OCI-LY1 (cell line): ENCODE results near the gene RNF212.

Experiments used
- CTCF ChIP-seq: fragments of 200-600 bp; sonication (generic), shearing (Covaris generic); IDR thresholded peaks from 2 replicates; pipeline ENCODE4 v1.5.1; 2017; ENCODE audit warnings: mild to moderate bottlenecking, antibody characterized with exemption, low read length, moderate library complexity, mixed read lengths
- EZH2 ChIP-seq: fragments of 200-600 bp; sonication (generic), shearing (Covaris generic); IDR thresholded peaks from 2 replicates; pipeline ENCODE4 v1.8.0; 2017; ENCODE audit warnings: borderline replicate concordance, mixed run types, mild to moderate bottlenecking, antibody characterized with exemption, low read length, moderate library complexity, mixed read lengths

DNA sequence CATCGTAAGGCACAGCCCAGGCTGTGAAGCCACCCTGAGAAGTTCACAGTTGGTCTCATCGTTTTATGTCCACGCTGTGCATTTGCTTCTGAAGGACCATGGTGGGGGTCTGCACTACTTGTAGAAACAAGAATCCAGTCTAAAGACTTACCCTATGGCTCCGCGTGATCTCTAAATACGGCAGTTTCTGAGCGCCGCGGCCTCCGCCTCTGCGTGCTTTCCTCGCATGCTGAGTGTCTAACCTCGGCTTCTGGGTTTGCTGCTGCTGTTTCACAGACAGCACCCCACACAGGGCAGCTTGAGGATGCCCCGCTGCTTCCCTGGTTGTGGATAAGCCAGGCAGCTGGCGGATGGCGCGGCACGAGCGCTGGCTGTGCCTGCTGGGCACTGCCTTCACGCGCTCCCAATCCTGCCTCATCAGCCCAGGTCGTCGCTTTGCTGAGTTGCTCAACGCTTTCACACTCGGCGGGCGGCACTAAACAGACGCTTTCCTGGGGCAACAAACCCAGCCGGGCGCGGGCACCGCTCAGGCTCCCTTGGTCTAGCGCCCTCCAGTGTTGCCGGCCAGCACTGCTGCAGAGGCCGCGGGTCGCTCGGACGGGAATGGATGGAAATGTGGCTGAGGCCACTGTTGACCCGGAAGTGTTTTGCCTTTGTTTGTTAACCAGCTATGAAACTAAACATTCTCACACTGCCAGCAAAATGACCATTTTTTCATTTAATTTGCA lies 62.7 kb downstream of the RNF212 start:
- TF ChIP-seq CTCF, result no peak
- TF ChIP-seq EZH2, result no peak
